DMS53 treated with DMSO at 0.1 percent for 48 hours (cell line): ENCODE data around the gene PNPLA4.

Source experiments
- DNase-seq: peaks from one replicate; lab custom pipeline; 2025; ENCODE audit not compliant: unreplicated experiment; lab: John Stamatoyannopoulos, UW

Gene PNPLA4

DNA sequence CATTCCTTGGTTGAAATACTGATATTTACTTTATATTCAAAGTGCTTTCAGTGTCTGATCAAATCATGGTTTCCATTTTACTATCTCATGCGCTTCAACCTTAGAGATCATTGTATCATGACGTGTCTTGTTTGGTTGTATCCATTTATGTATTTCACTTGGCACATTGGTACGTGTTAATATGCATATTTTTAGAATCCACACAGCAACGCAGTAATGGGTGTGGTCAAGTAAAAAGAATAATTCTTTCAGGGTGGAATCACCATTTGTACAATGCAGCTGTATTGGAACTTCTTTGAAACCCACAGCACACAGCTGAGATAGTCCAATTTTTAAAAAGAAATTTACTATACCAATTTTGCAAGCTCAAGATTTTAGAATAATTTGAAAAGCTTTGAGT is 55.2 kb downstream of the PNPLA4 start:
- no peak for DNase-seq

DNA sequence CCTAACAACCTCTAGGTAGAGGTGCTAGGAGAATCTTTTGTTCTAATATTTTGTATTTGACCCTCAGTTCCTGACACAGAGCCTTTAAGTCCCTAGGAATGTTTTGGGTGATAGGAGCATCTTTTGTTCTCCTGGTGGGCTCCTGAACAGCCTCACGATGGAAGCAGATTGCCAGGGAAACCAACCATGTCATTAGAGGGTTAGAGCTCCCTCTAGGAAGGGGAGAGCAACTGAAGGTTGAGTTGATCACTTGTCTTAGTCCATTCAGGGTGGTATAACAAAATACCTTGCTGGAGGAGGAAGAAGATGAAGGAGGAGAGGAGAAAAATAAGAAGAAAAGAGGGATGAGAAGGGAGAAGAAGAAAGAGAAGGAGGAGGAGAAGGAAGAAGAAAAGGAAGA is 75.0 kb downstream of the PNPLA4 start:
- no peak for DNase-seq
